ENCODE results near the gene EXOSC3. TPM values are rescaled to one million over a fixed set of nuclear protein-coding genes. Genes with fewer than 3 reads are reported as not detected.

EXOSC3 gene
- total RNA-seq, 6 experiments from 2014 or later, result 37.7 to 49.8 (median 41.9) TPM

DNA sequence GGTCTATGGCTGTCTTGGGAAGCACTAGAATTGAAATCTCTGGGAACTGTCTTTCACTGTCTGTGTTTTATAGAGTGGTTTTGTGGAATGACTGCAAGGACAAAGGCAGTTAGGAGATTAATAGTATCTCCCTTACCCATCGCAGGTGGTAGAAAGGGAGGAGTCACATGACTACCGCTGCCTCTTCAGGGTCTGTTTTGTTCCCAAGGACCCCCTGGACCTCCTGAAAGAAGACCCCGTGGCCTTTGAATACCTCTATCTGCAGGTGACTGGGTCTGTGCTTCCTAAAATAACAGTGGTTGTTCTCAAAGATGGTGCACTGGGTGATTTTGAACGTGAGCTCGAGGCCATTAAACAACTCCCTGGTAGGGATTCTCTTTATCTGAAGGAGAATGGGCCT lies 54.0 kb downstream of the EXOSC3 start:
- Mint-ChIP-seq H3K4me3 (no peak overlapping the region), H3K9me3 (no peaks in the 10 kb centered on the region), H3K36me3 (ENCODE audit: low read depth) (no peaks in the 10 kb centered on the region), H3K27me3 (ENCODE audit: insufficient read depth) (peaks cover 44% of the 10 kb centered on the region), H3K27ac (no peak overlapping the region), H3K4me1 (ENCODE audit: low read depth) (peaks cover 41% of the 10 kb centered on the region)
- DNase-seq, result no peak
- TF ChIP-seq, protein P1, sequence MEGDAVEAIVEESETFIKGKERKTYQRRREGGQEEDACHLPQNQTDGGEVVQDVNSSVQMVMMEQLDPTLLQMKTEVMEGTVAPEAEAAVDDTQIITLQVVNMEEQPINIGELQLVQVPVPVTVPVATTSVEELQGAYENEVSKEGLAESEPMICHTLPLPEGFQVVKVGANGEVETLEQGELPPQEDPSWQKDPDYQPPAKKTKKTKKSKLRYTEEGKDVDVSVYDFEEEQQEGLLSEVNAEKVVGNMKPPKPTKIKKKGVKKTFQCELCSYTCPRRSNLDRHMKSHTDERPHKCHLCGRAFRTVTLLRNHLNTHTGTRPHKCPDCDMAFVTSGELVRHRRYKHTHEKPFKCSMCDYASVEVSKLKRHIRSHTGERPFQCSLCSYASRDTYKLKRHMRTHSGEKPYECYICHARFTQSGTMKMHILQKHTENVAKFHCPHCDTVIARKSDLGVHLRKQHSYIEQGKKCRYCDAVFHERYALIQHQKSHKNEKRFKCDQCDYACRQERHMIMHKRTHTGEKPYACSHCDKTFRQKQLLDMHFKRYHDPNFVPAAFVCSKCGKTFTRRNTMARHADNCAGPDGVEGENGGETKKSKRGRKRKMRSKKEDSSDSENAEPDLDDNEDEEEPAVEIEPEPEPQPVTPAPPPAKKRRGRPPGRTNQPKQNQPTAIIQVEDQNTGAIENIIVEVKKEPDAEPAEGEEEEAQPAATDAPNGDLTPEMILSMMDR (IDR thresholded peaks at IDR 0.05), result no peak

DNA sequence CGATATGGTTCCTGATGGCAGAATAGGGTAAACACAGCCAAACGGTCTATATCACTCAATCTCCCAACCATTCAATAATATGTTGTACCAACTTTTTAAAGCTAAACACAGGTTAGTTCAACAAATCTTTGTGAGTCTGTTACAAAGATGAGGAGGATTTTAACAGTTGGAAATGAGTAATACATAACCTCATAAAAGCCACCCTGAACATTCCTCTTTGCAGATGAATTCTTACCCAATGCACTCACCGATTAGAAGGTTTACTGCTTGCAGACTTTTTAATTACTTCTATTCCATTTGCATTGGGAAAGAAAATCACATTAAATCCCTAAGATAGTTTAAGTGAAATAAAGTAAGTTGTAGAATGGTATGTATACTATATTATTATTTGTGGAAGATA lies 54.6 kb downstream of the EXOSC3 start:
- H3K4me1 Mint-ChIP-seq (ENCODE audit: low read depth), result peaks cover 41% of the 10 kb centered on the region
- H3K9me3 Mint-ChIP-seq, result no peaks in the 10 kb centered on the region
- peak; percentile 49 for DNase-seq
- H3K36me3 Mint-ChIP-seq (ENCODE audit: low read depth), result no peaks in the 10 kb centered on the region
- no peak overlapping the region for H3K4me3 Mint-ChIP-seq
- H3K27ac Mint-ChIP-seq, result no peak overlapping the region
- TF ChIP-seq, protein P1 (IDR thresholded peaks at IDR 0.05), result no peak
- peaks cover 43% of the 10 kb centered on the region for H3K27me3 Mint-ChIP-seq (ENCODE audit: insufficient read depth)

Other genes with a start within 250 kb of the EXOSC3 start
- 1 to 10 TPM; 6.0 to 8.9 (median 7.0) TPM for gene FBXO10, start 208.7 kb downstream of the EXOSC3 start, total RNA-seq (2021; fragmentation: NEBNext Ultra II Directional; extraction: Animal tissue kit (Norgen Biotek cat#: 25700))
- 100 to 1,000 TPM; 140 to 166 (median 148) TPM for gene TOMM5, start 192.5 kb downstream of the EXOSC3 start, total RNA-seq (2021; fragmentation: NEBNext Ultra II Directional; extraction: Animal tissue kit (Norgen Biotek cat#: 25700))
- gene FRMPD1, start 134.1 kb downstream of the EXOSC3 start, total RNA-seq (2021; fragmentation: NEBNext Ultra II Directional; extraction: Animal tissue kit (Norgen Biotek cat#: 25700)), result not detected
- 1 to 10 TPM; 2.1 to 3.1 (median 2.6) TPM for gene TRMT10B, start 31.3 kb downstream of the EXOSC3 start, total RNA-seq (2021; fragmentation: NEBNext Ultra II Directional; extraction: Animal tissue kit (Norgen Biotek cat#: 25700))
- gene DCAF10, start 15.7 kb upstream of the EXOSC3 start, total RNA-seq (2021; fragmentation: NEBNext Ultra II Directional; extraction: Animal tissue kit (Norgen Biotek cat#: 25700)), result 10 to 100 TPM; 18.3 to 26.5 (median 23.1) TPM
- 10 to 100 TPM; 29.1 to 35.0 (median 32.9) TPM for gene SLC25A51, start 119.1 kb upstream of the EXOSC3 start, total RNA-seq (2021; fragmentation: NEBNext Ultra II Directional; extraction: Animal tissue kit (Norgen Biotek cat#: 25700))

Data from HFFc6 (cell line).